Neuronal stem cell (in vitro differentiated cells): ENCODE results near the gene HOXC11.

Source experiments
- DNase-seq: peaks from one replicate; pipeline ENCODE4 v3.0.0-alpha.2; 2013; ENCODE audit warnings: low spot score
- H2AFZ ChIP-seq: one replicate; pipeline ENCODE4 v1.6.1; 2013; ENCODE audit warnings: mild to moderate bottlenecking, low read length, inconsistent platforms
- H2AK5ac ChIP-seq: 2 replicates; pipeline ENCODE4 v1.6.1; 2013; ENCODE audit warnings: low read depth, mild to moderate bottlenecking, inconsistent platforms, low read length, moderate library complexity, mixed read lengths
- H2BK120ac ChIP-seq: 2 replicates; pipeline ENCODE4 v1.6.1; 2013; ENCODE audit warnings: low read depth, mild to moderate bottlenecking, inconsistent platforms, low read length, moderate library complexity, mixed read lengths
- H2BK12ac ChIP-seq: one replicate; pipeline ENCODE4 v1.6.1; 2013; ENCODE audit warnings: low read length, inconsistent platforms
- H2BK15ac ChIP-seq: 2 replicates; pipeline ENCODE4 v1.6.1; 2013; ENCODE audit warnings: mild to moderate bottlenecking, low read length, inconsistent platforms, mixed read lengths
- H2BK5ac ChIP-seq: one replicate; pipeline ENCODE4 v1.6.1; 2013; ENCODE audit warnings: inconsistent platforms, mild to moderate bottlenecking, low read length, moderate library complexity
- H3K14ac ChIP-seq: one replicate; pipeline ENCODE4 v1.6.1; 2013; ENCODE audit warnings: low read length, inconsistent platforms
- H3K18ac ChIP-seq: 2 replicates; pipeline ENCODE4 v1.6.1; 2013; ENCODE audit warnings: low read length, inconsistent platforms
- H3K23ac ChIP-seq: 2 replicates; pipeline ENCODE4 v1.6.1; 2013; ENCODE audit warnings: low read depth, mild to moderate bottlenecking, mixed read lengths, low read length, inconsistent platforms; ENCODE audit not compliant: poor library complexity
- H3K27ac ChIP-seq: replicated peaks from 3 replicates; pipeline ENCODE4 v1.5.1; 2013; ENCODE audit warnings: low read length, inconsistent platforms
- H3K27me3 ChIP-seq, 3 experiments: 2 replicates each; pipeline ENCODE4 v1.6.1; 2013; ENCODE audit warnings: low read length in 3 of 3, mild to moderate bottlenecking in 2 of 3, inconsistent platforms in 1 of 3, low read depth in 1 of 3, mixed read lengths in 1 of 3, moderate library complexity in 1 of 3; ENCODE audit not compliant: control insufficient read depth in 3 of 3, insufficient read depth in 3 of 3
- H3K36me3 ChIP-seq, 2 donors: replicated peaks in 1 of 2; 2 replicates each; pipeline ENCODE4 v1.6.1; 2013; ENCODE audit warnings: low read length in 2 of 2; ENCODE audit not compliant: control insufficient read depth in 2 of 2, insufficient read depth in 2 of 2
- H3K4ac ChIP-seq: 2 replicates; pipeline ENCODE4 v1.6.1; 2013; ENCODE audit warnings: inconsistent platforms, mild to moderate bottlenecking, low read length, moderate library complexity
- H3K4me1 ChIP-seq, 2 donors: 1 replicate in 1 of 2; 2 replicates in 1 of 2; pipeline ENCODE4 v1.6.1; 2013; ENCODE audit warnings: low read length in 2 of 2, low read depth in 1 of 2; ENCODE audit not compliant: control insufficient read depth in 2 of 2, insufficient read depth in 1 of 2
- H3K4me2 ChIP-seq: one replicate; pipeline ENCODE4 v1.6.1; 2013; ENCODE audit warnings: mild to moderate bottlenecking, low read length, inconsistent platforms; ENCODE audit not compliant: insufficient read depth, poor library complexity, severe bottlenecking
- H3K4me3 ChIP-seq, 2 donors: 2 replicates each; pipeline ENCODE4 v1.5.1; 2013; ENCODE audit warnings: low read length in 2 of 2, mild to moderate bottlenecking in 2 of 2, inconsistent platforms in 1 of 2, moderate library complexity in 1 of 2
- H3K79me1 ChIP-seq: one replicate; pipeline ENCODE4 v1.6.1; 2013; ENCODE audit warnings: low read depth, mild to moderate bottlenecking, inconsistent platforms, low read length, moderate library complexity
- H3K9ac ChIP-seq: one replicate; pipeline ENCODE4 v1.6.1; 2013; ENCODE audit warnings: mild to moderate bottlenecking, low read depth, low read length, inconsistent platforms; ENCODE audit not compliant: poor library complexity
- H3K9me3 ChIP-seq, 2 donors: replicated peaks in 1 of 2; 2 replicates each; pipeline versions ENCODE3 to v1.6.1; 2013; ENCODE audit warnings: low read length in 2 of 2, mild to moderate bottlenecking in 2 of 2, inconsistent platforms in 1 of 2, low read depth in 1 of 2, mixed read lengths in 1 of 2, moderate library complexity in 1 of 2; ENCODE audit not compliant: control insufficient read depth in 2 of 2, insufficient read depth in 1 of 2
- H4K8ac ChIP-seq: one replicate; pipeline ENCODE4 v1.6.1; 2013; ENCODE audit warnings: low read depth, mild to moderate bottlenecking, inconsistent platforms, low read length, moderate library complexity
- H4K91ac ChIP-seq: one replicate; pipeline ENCODE4 v1.6.1; 2013; ENCODE audit warnings: low read length, low read depth, mild to moderate bottlenecking, inconsistent platforms; ENCODE audit not compliant: poor library complexity
- WGBS, 2 donors: extraction: QIAGEN DNeasy Blood & Tissue Kit; methylation state at CpG; one replicate each; pipeline ENCODE4 v1.1.7; 2013; ENCODE audit warnings: missing lambda C conversion rate in 2 of 2, mixed read lengths in 1 of 2; ENCODE audit not compliant: insufficient read length in 2 of 2, insufficient replicate concordance in 1 of 2; ENCODE audit errors: extremely low coverage in 2 of 2; 5-methylcytosine and 5-hydroxymethylcytosine counted together

The HOXC11 gene

GRCh38 chr12:53998900-53999236, 25.9 kb downstream of the HOXC11 start:
- Histone ChIP-seq H2AK5ac (no peak overlapping the region), H4K8ac (no peak overlapping the region)

GRCh38 chr12:53999559-54000115, 26.7 kb downstream of the HOXC11 start:
- Histone ChIP-seq H2BK120ac (no peak overlapping the region), H4K8ac (no peak overlapping the region), H3K14ac (no peak overlapping the region), H3K18ac (no peak overlapping the region), H3K27ac (no peak overlapping the region), H3K4me3 (no peak overlapping the region), H3K27me3 (peaks cover 82 to 100% (median 100%) of the 10 kb centered on the region in 3 experiments), H3K23ac (peak overlapping the region; percentile 80), H2BK12ac (no peak overlapping the region), H3K4me1 (no peaks in the 10 kb centered on the region), H3K9me3 (peaks cover 0 to 2% of the 10 kb centered on the region in 2 donors), H2AFZ (peak overlapping the region; percentile 84), H3K36me3 (no peaks in the 10 kb centered on the region), H3K9ac (no peak overlapping the region), H2AK5ac (no peak overlapping the region), H4K91ac (no peak overlapping the region), H2BK15ac (no peak overlapping the region), H3K79me1 (no peaks in the 10 kb centered on the region), H3K4me2 (no peak overlapping the region), H3K4ac (no peak overlapping the region), H2BK5ac (no peak overlapping the region)
- DNase-seq = no peak
- WGBS, 2 donors = no CpG with 5 or more reads among the region's 35 CpGs

More at GRCh38 chr12:53998900-53999236, 25.9 kb downstream of the HOXC11 start:
- DNase-seq = no peak
- Histone ChIP-seq H4K91ac (no peak overlapping the region), H2BK15ac (no peak overlapping the region), H3K4me2 (no peak overlapping the region), H2AFZ (no peak overlapping the region), H3K27ac (no peak overlapping the region), H3K14ac (no peak overlapping the region), H2BK12ac (no peak overlapping the region), H2BK120ac (no peak overlapping the region), H2BK5ac (no peak overlapping the region), H3K18ac (no peak overlapping the region), H3K4ac (no peak overlapping the region), H3K9ac (no peak overlapping the region), H3K23ac (no peak overlapping the region), H3K79me1 (no peaks in the 10 kb centered on the region), H3K4me1 (no peaks in the 10 kb centered on the region), H3K36me3 (no peaks in the 10 kb centered on the region), H3K4me3 (no peak overlapping the region), H3K27me3 (peaks cover 85 to 100% (median 100%) of the 10 kb centered on the region in 3 experiments), H3K9me3 (peaks cover 0 to 2% of the 10 kb centered on the region in 2 donors)
- no CpG with 5 or more reads among the region's 13 CpGs for WGBS, 2 donors

DNA sequence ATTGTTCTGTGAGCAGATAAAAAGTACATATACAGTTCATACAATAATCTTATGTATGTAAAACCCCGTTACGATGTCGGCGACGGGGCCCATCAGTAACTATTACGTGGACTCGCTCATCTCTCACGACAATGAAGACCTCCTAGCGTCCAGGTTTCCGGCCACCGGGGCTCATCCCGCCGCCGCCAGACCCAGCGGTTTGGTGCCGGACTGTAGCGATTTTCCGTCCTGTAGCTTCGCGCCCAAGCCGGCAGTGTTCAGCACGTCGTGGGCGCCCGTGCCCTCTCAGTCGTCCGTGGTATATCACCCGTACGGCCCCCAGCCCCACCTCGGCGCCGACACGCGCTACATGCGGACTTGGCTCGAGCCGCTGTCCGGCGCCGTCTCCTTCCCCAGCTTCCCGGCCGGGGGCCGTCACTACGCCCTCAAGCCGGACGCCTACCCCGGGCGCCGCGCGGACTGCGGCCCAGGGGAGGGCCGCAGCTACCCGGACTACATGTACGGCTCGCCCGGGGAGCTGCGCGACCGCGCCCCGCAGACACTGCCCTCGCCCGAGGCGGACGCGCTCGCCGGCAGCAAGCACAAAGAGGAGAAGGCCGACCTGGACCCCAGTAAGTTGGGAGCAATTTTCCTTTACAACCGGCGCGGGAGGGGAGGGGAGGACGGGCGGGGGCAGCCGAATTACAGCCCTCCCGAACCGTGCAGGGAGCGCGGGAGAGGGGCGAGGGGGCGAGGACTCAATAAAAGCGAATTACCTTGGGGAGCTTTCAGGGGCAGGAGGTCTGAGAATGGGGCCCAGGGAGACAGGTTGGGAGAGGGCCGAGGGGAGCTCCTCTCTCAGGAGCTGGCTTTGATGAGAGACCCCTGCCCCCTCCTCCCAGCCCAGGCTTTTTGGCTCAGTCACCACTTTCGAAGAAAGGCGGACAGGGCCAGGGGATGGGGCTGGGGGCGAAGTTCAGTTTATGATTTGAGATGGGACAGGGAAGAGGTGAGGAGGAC, 27.5 kb downstream of the HOXC11 start, which contains the start of gene HOXC9:
Gene HOXC9, plus strand, starts transcription at position 46 of the 999 bp plus-strand sequence. Its CDS starts 28 bp downstream, at position 74.
- no peak within 1 kb of the TSS for H2BK15ac ChIP-seq
- no peak for DNase-seq
- no peak within 1 kb of the TSS for H2BK12ac ChIP-seq
- no peak within 1 kb of the TSS for H4K91ac ChIP-seq
- H3K4me3 ChIP-seq = peak within 1 kb of the TSS in 1 of 2 donors; percentile 15
- no peaks in the 10 kb centered on the region for H3K79me1 ChIP-seq
- H3K4me2 ChIP-seq = no peak within 1 kb of the TSS
- H2BK5ac ChIP-seq = no peak within 1 kb of the TSS
- no peak within 1 kb of the TSS for H3K4ac ChIP-seq
- H3K27me3 ChIP-seq = peaks cover 81 to 100% (median 100%) of the 10 kb centered on the region in 3 experiments
- H3K14ac ChIP-seq = no peak within 1 kb of the TSS
- H3K4me1 ChIP-seq = no peaks in the 10 kb centered on the region
- H3K18ac ChIP-seq = peak within 1 kb of the TSS; percentile 28
- H3K36me3 ChIP-seq = no peaks in the 10 kb centered on the region
- H3K9me3 ChIP-seq = peaks cover 0 to 2% of the 10 kb centered on the region in 2 donors
- H2AK5ac ChIP-seq = peak within 1 kb of the TSS; percentile 46
- H3K23ac ChIP-seq = peak within 1 kb of the TSS; percentile 80
- no peak within 1 kb of the TSS for H3K9ac ChIP-seq
- peak within 1 kb of the TSS; percentile 84 for H2AFZ ChIP-seq
- H4K8ac ChIP-seq = peak within 1 kb of the TSS; percentile 3
- no peak within 1 kb of the TSS for H2BK120ac ChIP-seq
- WGBS, 2 donors = no CpG with 5 or more reads among the region's 87 CpGs
- H3K27ac ChIP-seq = no peak within 1 kb of the TSS
